HG03469 (cell line): ENCODE data around the gene PLEKHF1.
A peak's percentile ranks its signal among the peaks of the same experiment; 100 is the strongest.
"Not testable (repeated sequence)": the region's sequence is repeated elsewhere in the genome, so short reads cannot be mapped to it uniquely, and the experiment has no call there.

ENCODE experiments used
- ATAC-seq: cut with Tn5 transposase; IDR thresholded peaks from one replicate; pipeline ENCODE4 v1.9.1; 2021; ENCODE audit warnings: mild to moderate bottlenecking, moderate library complexity, moderate number of reproducible peaks; ENCODE audit not compliant: unreplicated experiment

Gene PLEKHF1

GRCh38 chr19:29663861-29664752 lies 1.2 kb upstream of the PLEKHF1 start:
- ATAC-seq = no peak

GRCh38 chr19:29664753-29665214 lies 477 bp upstream of the PLEKHF1 start:
- ATAC-seq = no peak

GRCh38 chr19:29665826-29666577 lies 741 bp downstream of the PLEKHF1 start:
- no peak for ATAC-seq

- no peak for ATAC-seq
Measured at GRCh38 chr19:29666578-29667386, 1.5 kb downstream of the PLEKHF1 start.

- no peak for ATAC-seq
Measured at GRCh38 chr19:29667387-29667783, 2.1 kb downstream of the PLEKHF1 start.

GRCh38 chr19:29667901-29668341 lies 2.7 kb downstream of the PLEKHF1 start:
- ATAC-seq = no peak

GRCh38 chr19:29668746-29669609 lies 3.7 kb downstream of the PLEKHF1 start:
- no peak for ATAC-seq

GRCh38 chr19:29670255-29670654 lies 5.0 kb downstream of the PLEKHF1 start:
- ATAC-seq = no peak

GRCh38 chr19:29671026-29671392 lies 5.7 kb downstream of the PLEKHF1 start:
- ATAC-seq = not testable (repeated sequence)

GRCh38 chr19:29671393-29672160 lies 6.3 kb downstream of the PLEKHF1 start:
- peak; percentile 50 for ATAC-seq

- ATAC-seq = no peak
Measured at GRCh38 chr19:29672319-29672932, 7.2 kb downstream of the PLEKHF1 start.

GRCh38 chr19:29672933-29673336 lies 7.7 kb downstream of the PLEKHF1 start:
- peak; percentile 30 for ATAC-seq

GRCh38 chr19:29673451-29674371 lies 8.4 kb downstream of the PLEKHF1 start:
- ATAC-seq = no peak

- ATAC-seq = no peak
Measured at GRCh38 chr19:29674374-29675119, 9.3 kb downstream of the PLEKHF1 start.

- no peak for ATAC-seq
Measured at GRCh38 chr19:29675120-29675649, 9.9 kb downstream of the PLEKHF1 start.

- ATAC-seq = no peak
Measured at GRCh38 chr19:29675650-29676186, 10.5 kb downstream of the PLEKHF1 start.

GRCh38 chr19:29676586-29676985 lies 11.3 kb downstream of the PLEKHF1 start:
- ATAC-seq = no peak
